Measurements from ENCODE around the gene INHBA.

INHBA gene

DNA sequence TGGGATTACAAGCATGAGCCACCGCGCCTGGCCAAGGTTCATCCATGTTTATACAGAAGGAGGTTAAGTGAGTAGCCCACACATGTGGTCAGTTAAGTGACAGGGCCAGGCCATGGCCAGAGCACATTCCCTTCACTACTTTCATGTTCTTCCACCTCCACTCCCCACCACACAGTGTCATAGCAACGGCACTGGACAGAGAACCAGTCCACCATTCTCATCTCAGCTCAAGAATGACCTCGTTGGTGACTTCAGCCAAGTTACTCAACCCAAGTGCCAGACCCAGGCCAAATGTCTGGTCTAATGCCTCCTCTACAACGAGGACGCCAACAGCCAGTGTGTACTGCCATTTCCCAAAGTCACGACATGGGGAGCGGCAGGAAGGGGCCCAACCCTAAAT lies 62.4 kb downstream of the INHBA start:
- Histone ChIP-seq H3K9ac (ENCODE audit: insufficient read length, low read depth) (no peak overlapping the region), H3K9me3 (ENCODE audit: insufficient read depth, low read length) (no peaks in the 10 kb centered on the region; the same call in 1 of the 2 replicates), H3K4me3 (ENCODE audit: insufficient read length, low read depth) (no peak overlapping the region), H3K36me3 (ENCODE audit: insufficient read depth, insufficient read length, low read length) (no peaks in the 10 kb centered on the region), H3K27me3 (ENCODE audit: insufficient read depth, insufficient read length) (no peaks in the 10 kb centered on the region), H3K4me1 (ENCODE audit: insufficient read depth, insufficient read length) (no peaks in the 10 kb centered on the region)
- no peak for TF ChIP-seq SUZ12 (IDR thresholded peaks at IDR 0.05; ENCODE audit: extremely low read depth, insufficient read depth, insufficient read length)
- no peak for TF ChIP-seq YY1 (IDR thresholded peaks at IDR 0.05; ENCODE audit: insufficient read depth, insufficient read length)
- no peak for TF ChIP-seq ZNF274 (IDR thresholded peaks at IDR 0.05; ENCODE audit: low read depth, low read length)
- no peak for DNase-seq (ENCODE audit: low read depth, low spot score)

- Histone ChIP-seq H3K27me3 (ENCODE audit: insufficient read depth, insufficient read length) (no peaks in the 10 kb centered on the region), H3K4me3 (ENCODE audit: insufficient read length, low read depth) (no peak overlapping the region), H3K9ac (ENCODE audit: insufficient read length, low read depth) (no peak overlapping the region), H3K4me1 (ENCODE audit: insufficient read depth, insufficient read length) (no peaks in the 10 kb centered on the region), H3K36me3 (ENCODE audit: insufficient read depth, insufficient read length, low read length) (no peaks in the 10 kb centered on the region), H3K9me3 (ENCODE audit: insufficient read depth, low read length) (no peaks in the 10 kb centered on the region; the same call in 1 of the 2 replicates)
- DNase-seq (ENCODE audit: low read depth, low spot score): no peak
- TF ChIP-seq YY1 (IDR thresholded peaks at IDR 0.05; ENCODE audit: insufficient read depth, insufficient read length) (no peak), SUZ12 (IDR thresholded peaks at IDR 0.05; ENCODE audit: extremely low read depth, insufficient read depth, insufficient read length) (no peak), ZNF274 (IDR thresholded peaks at IDR 0.05; ENCODE audit: low read depth, low read length) (no peak)
Measured at GRCh38 chr7:41637049-41637448, 65.8 kb downstream of the INHBA start.
